DND-41 (cell line): ENCODE results near the gene ZNF747.

ENCODE experiments used
- ATAC-seq: fragments of 200-7000 bp; cut with Tn5 transposase; 3 replicates; pipeline ENCODE4 v1.9.1; 2021; ENCODE audit warnings: low read depth; ENCODE audit not compliant: insufficient read depth
- DNase-seq: peaks from one replicate; pipeline ENCODE4 v3.0.0-alpha.2; 2020
- H2AFZ ChIP-seq: 2 replicates; pipeline ENCODE4 v1.6.0; 2012; ENCODE audit warnings: low read depth, low read length
- H3K27ac ChIP-seq: 2 replicates; pipeline ENCODE4 v1.5.1; 2012; ENCODE audit warnings: low read length, inconsistent platforms
- H3K27me3 ChIP-seq: fragments of 200-600 bp; sonication (generic); 2 replicates; pipeline ENCODE4 v1.6.0; 2012; ENCODE audit warnings: low read length, mild to moderate bottlenecking, inconsistent platforms; ENCODE audit not compliant: insufficient read depth, poor library complexity
- H3K36me3 ChIP-seq: 2 replicates; pipeline ENCODE4 v1.5.1; 2012; ENCODE audit warnings: low read length, inconsistent platforms; ENCODE audit not compliant: insufficient read depth
- H3K4me1 ChIP-seq: 2 replicates; pipeline ENCODE4 v1.5.1; 2012; ENCODE audit warnings: mild to moderate bottlenecking, low read length; ENCODE audit not compliant: insufficient read depth
- H3K4me2 ChIP-seq: 2 replicates; pipeline ENCODE4 v1.6.0; 2012; ENCODE audit warnings: mild to moderate bottlenecking, moderate library complexity, low read length, inconsistent platforms; ENCODE audit not compliant: insufficient read depth
- H3K4me3 ChIP-seq, 2 experiments: fragments of 200-600 bp in 1 of 2; shearing (Covaris generic) in 1 of 2; 2 replicates each; pipeline ENCODE4 v1.5.1; 2012 to 2016; ENCODE audit warnings: inconsistent platforms in 2 of 2, low read length in 2 of 2, mild to moderate bottlenecking in 2 of 2, low read depth in 1 of 2, moderate library complexity in 1 of 2
- H3K79me2 ChIP-seq: 2 replicates; pipeline ENCODE4 v1.6.0; 2012; ENCODE audit warnings: low read length, inconsistent platforms; ENCODE audit not compliant: insufficient read depth
- H3K9ac ChIP-seq: 2 replicates; pipeline ENCODE4 v1.6.0; 2012; ENCODE audit warnings: low read depth, mild to moderate bottlenecking, inconsistent platforms, low read length, moderate library complexity
- H3K9me3 ChIP-seq: 2 replicates; pipeline ENCODE4 v1.5.1; 2012; ENCODE audit warnings: low read length, moderate library complexity, mild to moderate bottlenecking, inconsistent platforms; ENCODE audit not compliant: insufficient read depth, severe bottlenecking
- H4K20me1 ChIP-seq: 2 replicates; pipeline ENCODE4 v1.6.0; 2012; ENCODE audit warnings: low read length; ENCODE audit not compliant: insufficient read depth
- CTCF ChIP-seq: IDR thresholded peaks from 2 replicates; pipeline ENCODE4 v1.5.1; 2012; ENCODE audit warnings: borderline replicate concordance, low read length, moderate library complexity, mild to moderate bottlenecking; ENCODE audit not compliant: poor library complexity, severe bottlenecking; ENCODE audit errors: extremely low read depth
- EZH2 ChIP-seq: IDR thresholded peaks from 3 replicates; pipeline ENCODE4 v1.6.1; 2012; ENCODE audit warnings: borderline replicate concordance, low read depth, mild to moderate bottlenecking, moderate library complexity, low read length, inconsistent platforms; ENCODE audit not compliant: severe bottlenecking

The ZNF747 gene

GRCh38 chr16:30535777-30536190 is 1.1 kb upstream of the ZNF747 start:
- H3K36me3 ChIP-seq: peaks cover 48% of the 10 kb centered on the region
- peaks cover 36% of the 10 kb centered on the region for H3K4me1 ChIP-seq
- TF ChIP-seq CTCF (peak; percentile 76), EZH2 (no peak)
- peak overlapping the region; percentile 66 for H3K4me2 ChIP-seq
- no peaks in the 10 kb centered on the region for H3K27me3 ChIP-seq
- peak overlapping the region; percentile 49 to 71 for H3K4me3 ChIP-seq
- H2AFZ ChIP-seq: peak overlapping the region; percentile 85
- H3K9me3 ChIP-seq: no peaks in the 10 kb centered on the region
- no peaks in the 10 kb centered on the region for H4K20me1 ChIP-seq
- ATAC-seq (peak; percentile 74), DNase-seq (peak; percentile 78)
- peak overlapping the region; percentile 70 for H3K9ac ChIP-seq
- H3K27ac ChIP-seq: peak overlapping the region; percentile 96
- peaks cover 54% of the 10 kb centered on the region for H3K79me2 ChIP-seq

GRCh38 chr16:30535106-30535776 is 583 bp upstream of the ZNF747 start:
- Histone ChIP-seq H3K9me3 (no peaks in the 10 kb centered on the region), H3K27ac (peak overlapping the region; percentile 96), H3K79me2 (peaks cover 54% of the 10 kb centered on the region), H3K4me2 (peak overlapping the region; percentile 66), H3K4me1 (peaks cover 36% of the 10 kb centered on the region), H2AFZ (peak overlapping the region; percentile 85), H4K20me1 (no peaks in the 10 kb centered on the region), H3K36me3 (peaks cover 50% of the 10 kb centered on the region), H3K27me3 (no peaks in the 10 kb centered on the region), H3K9ac (peak overlapping the region; percentile 70), H3K4me3 (peak overlapping the region; percentile 49 to 71)
- DNase-seq (peak; percentile 69), ATAC-seq (peak; percentile 30)
- TF ChIP-seq EZH2 (no peak), CTCF (no peak)

GRCh38 chr16:30533748-30534367 is 800 bp downstream of the ZNF747 start:
- H3K27me3 ChIP-seq: no peaks in the 10 kb centered on the region
- peak overlapping the region; percentile 85 for H2AFZ ChIP-seq
- ATAC-seq: peak; percentile 2; the same call in 1 of the 3 replicates
- TF ChIP-seq EZH2 (no peak), CTCF (no peak)
- H3K9ac ChIP-seq: peak overlapping the region; percentile 70
- peaks cover 50% of the 10 kb centered on the region for H3K79me2 ChIP-seq
- peak overlapping the region; percentile 49 to 71 for H3K4me3 ChIP-seq
- peak overlapping the region; percentile 96 for H3K27ac ChIP-seq
- peak overlapping the region; percentile 66 for H3K4me2 ChIP-seq
- DNase-seq: peak; percentile 38
- H3K36me3 ChIP-seq: peaks cover 43% of the 10 kb centered on the region
- H3K9me3 ChIP-seq: no peaks in the 10 kb centered on the region
- H3K4me1 ChIP-seq: peaks cover 41% of the 10 kb centered on the region
- no peaks in the 10 kb centered on the region for H4K20me1 ChIP-seq
